Mesenchymal stem cell (in vitro differentiated cells and primary cell): ENCODE measurements around the gene C21orf91.

Experiments
- DNase-seq: peaks from one replicate; pipeline ENCODE4 v3.0.0-alpha.2; 2013
- H2AFZ ChIP-seq: one replicate; pipeline ENCODE4 v1.6.1; 2013; ENCODE audit warnings: low read depth, mild to moderate bottlenecking, control low read depth, inconsistent platforms, low read length, moderate library complexity
- H2AK5ac ChIP-seq: 2 replicates; pipeline ENCODE4 v1.6.1; 2013; ENCODE audit warnings: low read length, moderate library complexity, mild to moderate bottlenecking, inconsistent platforms; ENCODE audit not compliant: severe bottlenecking
- H2BK120ac ChIP-seq: one replicate; pipeline ENCODE4 v1.6.1; 2013; ENCODE audit warnings: low read depth, mild to moderate bottlenecking, inconsistent platforms, low read length, moderate library complexity
- H2BK12ac ChIP-seq, 2 experiments: one replicate each; pipeline ENCODE4 v1.6.1; 2013; ENCODE audit warnings: inconsistent platforms in 2 of 2, low read length in 2 of 2, mild to moderate bottlenecking in 2 of 2, moderate library complexity in 2 of 2, control low read depth in 1 of 2
- H2BK15ac ChIP-seq: one replicate; pipeline ENCODE4 v1.6.1; 2013; ENCODE audit warnings: mild to moderate bottlenecking, low read depth, inconsistent platforms; ENCODE audit not compliant: poor library complexity, severe bottlenecking
- H2BK5ac ChIP-seq: 2 replicates; pipeline ENCODE4 v1.6.1; 2013; ENCODE audit warnings: low read depth, mild to moderate bottlenecking, low read length, control low read depth, inconsistent platforms; ENCODE audit not compliant: poor library complexity, severe bottlenecking
- H3K14ac ChIP-seq, 2 experiments: one replicate each; pipeline ENCODE4 v1.6.1; 2013; ENCODE audit warnings: inconsistent platforms in 2 of 2, low read length in 2 of 2, control low read depth in 1 of 2, mild to moderate bottlenecking in 1 of 2, moderate library complexity in 1 of 2
- H3K18ac ChIP-seq, 2 experiments: one replicate each; pipeline ENCODE4 v1.6.1; 2013; ENCODE audit warnings: inconsistent platforms in 2 of 2, low read length in 2 of 2, control low read depth in 1 of 2, low read depth in 1 of 2, mild to moderate bottlenecking in 1 of 2
- H3K23ac ChIP-seq, 2 experiments: one replicate each; pipeline ENCODE4 v1.6.1; 2013; ENCODE audit warnings: inconsistent platforms in 2 of 2, low read length in 2 of 2, mild to moderate bottlenecking in 2 of 2, moderate library complexity in 2 of 2, control low read depth in 1 of 2
- H3K27ac ChIP-seq: 2 replicates; pipeline ENCODE4 v1.5.1; 2013; ENCODE audit warnings: mild to moderate bottlenecking, moderate library complexity, low read length, control low read depth, inconsistent platforms; ENCODE audit not compliant: poor library complexity, severe bottlenecking
- H3K27me3 ChIP-seq, 2 experiments: 2 replicates each; pipeline versions ENCODE4 v1.6.1 to v1.7.0; 2013; ENCODE audit warnings: low read length in 2 of 2, mild to moderate bottlenecking in 2 of 2, moderate library complexity in 2 of 2, control low read depth in 1 of 2, inconsistent platforms in 1 of 2; ENCODE audit not compliant: control insufficient read depth in 1 of 2, insufficient read depth in 1 of 2
- H3K36me3 ChIP-seq, 2 experiments: 2 replicates each; pipeline versions ENCODE4 v1.6.1 to v1.7.0; 2013; ENCODE audit warnings: low read length in 2 of 2, control low read depth in 1 of 2, inconsistent platforms in 1 of 2, low read depth in 1 of 2, mild to moderate bottlenecking in 1 of 2; ENCODE audit not compliant: insufficient read depth in 2 of 2, control insufficient read depth in 1 of 2
- H3K4ac ChIP-seq, 2 experiments: one replicate each; pipeline ENCODE4 v1.6.1; 2013; ENCODE audit warnings: inconsistent platforms in 2 of 2, low read length in 2 of 2, mild to moderate bottlenecking in 2 of 2, moderate library complexity in 2 of 2, control low read depth in 1 of 2, low read depth in 1 of 2
- H3K4me1 ChIP-seq: 2 replicates; pipeline ENCODE4 v1.6.1; 2013; ENCODE audit warnings: low read depth, low read length, control low read depth; ENCODE audit not compliant: control insufficient read depth, insufficient read depth
- H3K4me2 ChIP-seq: 2 replicates; pipeline ENCODE4 v1.6.1; 2013; ENCODE audit warnings: low read length, mild to moderate bottlenecking, inconsistent platforms; ENCODE audit not compliant: poor library complexity, severe bottlenecking
- H3K4me3 ChIP-seq, 2 experiments: 2 replicates each; pipeline versions ENCODE4 v1.5.1 to v1.7.0; 2013; ENCODE audit warnings: low read length in 2 of 2, mild to moderate bottlenecking in 2 of 2, control low read depth in 1 of 2, low read depth in 1 of 2; ENCODE audit not compliant: insufficient read depth in 1 of 2
- H3K79me1 ChIP-seq: replicated peaks from 2 replicates; pipeline ENCODE4 v1.6.1; 2013; ENCODE audit warnings: mild to moderate bottlenecking, control low read depth, low read length, inconsistent platforms; ENCODE audit not compliant: poor library complexity, severe bottlenecking
- H3K9ac ChIP-seq: 2 replicates; pipeline ENCODE4 v1.7.0; 2013; ENCODE audit warnings: mild to moderate bottlenecking, low read length, moderate library complexity
- H3K9me3 ChIP-seq: 2 replicates; pipeline ENCODE4 v1.7.0; 2013; ENCODE audit warnings: mild to moderate bottlenecking, low read length; ENCODE audit not compliant: control insufficient read depth
- H4K8ac ChIP-seq: one replicate; pipeline ENCODE4 v1.6.1; 2013; ENCODE audit warnings: inconsistent platforms, mild to moderate bottlenecking, low read length, moderate library complexity
- H4K91ac ChIP-seq: one replicate; pipeline ENCODE4 v1.6.1; 2013; ENCODE audit warnings: mild to moderate bottlenecking, low read length, inconsistent platforms
- WGBS: methylation state at CpG from one replicate; pipeline ENCODE4 v1.1.7; 2013; ENCODE audit warnings: mixed read lengths; 5-methylcytosine and 5-hydroxymethylcytosine counted together

C21orf91 gene

DNA sequence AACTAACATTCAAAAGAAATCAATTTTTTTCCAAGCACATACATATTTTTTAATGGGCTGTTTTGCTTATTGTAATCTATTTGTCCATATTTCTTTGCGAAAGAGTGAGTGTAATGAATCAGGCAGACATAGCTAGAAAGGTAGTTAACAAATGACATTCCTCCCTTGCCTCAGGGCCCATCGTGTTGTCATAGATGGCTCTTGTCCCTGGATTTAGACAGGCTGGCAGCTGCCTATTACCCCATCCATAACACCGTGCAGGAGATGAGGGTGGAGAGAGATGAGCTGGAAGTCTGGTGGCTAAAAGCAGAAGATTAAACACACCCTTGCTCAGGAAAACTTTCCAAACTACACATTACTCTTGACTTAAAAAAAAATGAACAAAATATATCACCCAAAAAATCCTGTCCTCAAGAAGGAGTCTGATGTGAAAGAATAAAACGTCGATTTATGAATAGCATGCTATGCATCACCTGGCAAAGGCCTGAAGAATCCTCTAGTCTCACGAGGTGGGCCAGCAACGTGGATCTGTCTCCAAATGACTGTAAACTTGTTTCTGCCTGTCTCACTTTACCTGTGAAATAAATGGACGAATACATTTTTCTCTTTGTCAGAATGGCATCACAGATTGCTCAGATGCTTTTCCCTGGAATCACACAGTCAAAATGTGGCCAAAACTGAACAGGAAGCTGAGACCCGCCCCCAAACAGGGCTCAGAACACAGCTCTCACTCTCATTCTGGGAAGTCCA, 55.7 kb downstream of the C21orf91 start:
- Histone ChIP-seq H2BK12ac (peak overlapping the region; percentile 89 to 96), H3K9ac (no peak overlapping the region), H4K91ac (no peak overlapping the region), H3K9me3 (no peaks in the 10 kb centered on the region), H3K14ac (peak overlapping the region in 1 of 2 experiments; percentile 70), H2BK5ac (no peak overlapping the region), H3K4me3 (no peak overlapping the region), H3K23ac (peak overlapping the region in 1 of 2 experiments; percentile 83), H3K27ac (no peak overlapping the region), H3K4me2 (no peak overlapping the region), H3K79me1 (no peaks in the 10 kb centered on the region), H3K27me3 (no peaks in the 10 kb centered on the region), H3K4ac (peak overlapping the region in 1 of 2 experiments; percentile 22), H2AK5ac (no peak overlapping the region), H3K4me1 (no peaks in the 10 kb centered on the region), H4K8ac (no peak overlapping the region), H2AFZ (no peak overlapping the region), H2BK15ac (no peak overlapping the region), H2BK120ac (no peak overlapping the region), H3K36me3 (no peaks in the 10 kb centered on the region), H3K18ac (no peak overlapping the region)
- 93% methylated on average over 8 of the region's 9 CpGs for WGBS
- no peak for DNase-seq

DNA sequence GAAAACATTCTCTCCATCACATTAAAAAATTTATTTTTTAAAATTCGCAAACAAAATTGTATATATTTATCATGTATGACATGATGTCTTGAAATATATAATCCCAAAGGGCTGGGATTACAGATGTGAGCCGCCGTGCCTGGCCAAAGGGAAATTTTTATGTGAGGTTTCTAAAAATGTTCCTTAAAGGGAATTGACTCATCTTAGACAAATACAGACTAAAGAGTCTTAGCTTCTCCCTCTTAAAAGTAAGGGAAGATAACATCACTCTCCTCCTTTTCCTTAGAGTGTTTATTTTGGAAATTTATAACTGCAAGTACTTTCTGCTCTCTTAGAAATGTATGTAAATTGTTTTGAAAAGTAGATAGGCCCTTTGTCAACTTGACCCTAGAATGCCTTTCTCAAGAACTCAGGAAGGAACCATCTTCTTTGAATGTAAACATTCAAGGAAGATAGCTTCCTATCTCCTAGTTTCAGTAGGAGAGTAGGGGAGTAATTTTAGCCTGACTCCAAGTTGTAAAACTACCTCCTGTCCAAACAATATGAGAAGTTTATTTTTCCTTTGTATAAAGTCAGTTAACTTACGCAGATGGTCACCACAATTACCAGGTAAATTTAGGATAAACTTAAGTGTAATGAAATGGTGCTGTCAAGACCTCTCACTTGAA, 59.5 kb downstream of the C21orf91 start:
- Histone ChIP-seq H3K18ac (no peak overlapping the region), H4K8ac (no peak overlapping the region), H3K4me1 (no peaks in the 10 kb centered on the region), H3K27me3 (no peaks in the 10 kb centered on the region), H2BK12ac (no peak overlapping the region), H3K4me2 (no peak overlapping the region), H3K4me3 (no peak overlapping the region), H2AK5ac (no peak overlapping the region), H2BK120ac (no peak overlapping the region), H3K23ac (no peak overlapping the region), H3K4ac (peak overlapping the region in 1 of 2 experiments; percentile 49), H2BK15ac (no peak overlapping the region), H3K9me3 (no peaks in the 10 kb centered on the region), H3K36me3 (no peaks in the 10 kb centered on the region), H2AFZ (no peak overlapping the region), H3K79me1 (no peaks in the 10 kb centered on the region), H2BK5ac (no peak overlapping the region), H3K14ac (no peak overlapping the region), H4K91ac (no peak overlapping the region), H3K27ac (no peak overlapping the region), H3K9ac (no peak overlapping the region)
- 0% methylated on average over 2 of the region's 4 CpGs for WGBS
- peak; percentile 63 for DNase-seq

DNA sequence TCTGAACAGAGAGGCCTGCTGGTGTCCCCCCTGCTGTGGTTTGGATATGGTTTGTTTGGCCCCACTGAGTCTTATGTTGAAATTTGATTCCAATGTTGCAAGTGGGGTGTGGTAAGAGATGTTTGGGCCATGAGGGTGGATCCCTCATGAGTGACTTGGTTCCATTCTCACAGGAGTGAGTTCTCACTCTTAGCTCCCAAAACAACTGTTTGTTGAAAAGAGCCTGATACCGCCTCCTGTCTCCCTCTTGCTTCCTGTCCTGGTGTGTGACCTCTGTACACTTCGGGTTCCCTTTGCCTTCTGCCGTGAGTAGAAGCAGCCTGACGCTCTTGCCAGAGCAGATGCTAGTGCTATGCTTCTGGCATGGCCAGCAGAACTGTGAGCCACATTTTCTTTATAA, 60.5 kb downstream of the C21orf91 start:
- H2BK15ac ChIP-seq, result no peak overlapping the region
- no peak overlapping the region for H3K9ac ChIP-seq
- no peak overlapping the region for H2AFZ ChIP-seq
- no peak overlapping the region for H3K14ac ChIP-seq
- H3K23ac ChIP-seq, result no peak overlapping the region
- H2AK5ac ChIP-seq, result no peak overlapping the region
- peak overlapping the region; percentile 17 to 44 for H2BK12ac ChIP-seq
- H4K91ac ChIP-seq, result no peak overlapping the region
- H3K27me3 ChIP-seq, result no peaks in the 10 kb centered on the region
- no peaks in the 10 kb centered on the region for H3K79me1 ChIP-seq
- no peaks in the 10 kb centered on the region for H3K36me3 ChIP-seq
- H2BK5ac ChIP-seq, result no peak overlapping the region
- DNase-seq, result peak; percentile 76
- no peak overlapping the region for H3K4me2 ChIP-seq
- no peak overlapping the region for H4K8ac ChIP-seq
- no peak overlapping the region for H3K27ac ChIP-seq
- peak overlapping the region in 1 of 2 experiments; percentile 68 for H3K4ac ChIP-seq
- no peaks in the 10 kb centered on the region for H3K9me3 ChIP-seq
- no peak overlapping the region for H2BK120ac ChIP-seq
- peak overlapping the region; percentile 25 to 40 for H3K18ac ChIP-seq
- H3K4me1 ChIP-seq, result no peaks in the 10 kb centered on the region
- H3K4me3 ChIP-seq, result no peak overlapping the region
- WGBS, result 13% methylated on average over 4 of the region's 4 CpGs

DNA sequence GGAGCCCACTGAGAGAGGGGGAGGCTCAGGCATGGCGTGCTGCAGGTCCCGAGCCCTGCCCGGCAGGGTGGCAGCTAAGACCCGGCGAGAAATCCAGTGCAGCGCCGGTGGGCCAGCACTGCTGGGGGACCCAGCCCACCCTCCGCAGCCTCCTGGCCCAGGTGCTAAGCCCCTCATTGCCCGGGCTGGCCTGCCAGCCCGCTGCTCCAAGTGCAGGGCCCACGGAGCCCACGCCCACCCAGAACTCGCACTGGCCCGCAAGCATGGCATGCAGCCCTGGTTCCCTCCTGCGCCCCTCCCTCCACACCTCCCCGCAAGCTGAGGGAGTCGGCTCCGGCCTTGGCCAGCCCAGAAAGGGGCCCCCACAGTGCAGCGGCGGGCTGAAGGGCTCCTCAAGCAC, 61.5 kb downstream of the C21orf91 start:
- H2BK120ac ChIP-seq, result peak overlapping the region; percentile 75
- DNase-seq, result no peak
- no peaks in the 10 kb centered on the region for H3K9me3 ChIP-seq
- no peaks in the 10 kb centered on the region for H3K27me3 ChIP-seq
- H3K18ac ChIP-seq, result peak overlapping the region; percentile 66 to 85
- H2BK12ac ChIP-seq, result peak overlapping the region; percentile 67 to 70
- no peak overlapping the region for H3K27ac ChIP-seq
- no peak overlapping the region for H2AK5ac ChIP-seq
- H3K4me2 ChIP-seq, result no peak overlapping the region
- H3K4me3 ChIP-seq, result no peak overlapping the region
- H4K91ac ChIP-seq, result peak overlapping the region; percentile 80
- H2BK5ac ChIP-seq, result no peak overlapping the region
- WGBS, result 93% methylated on average over 20 of the region's 20 CpGs
- no peak overlapping the region for H3K23ac ChIP-seq
- no peaks in the 10 kb centered on the region for H3K36me3 ChIP-seq
- H4K8ac ChIP-seq, result peak overlapping the region; percentile 7
- no peaks in the 10 kb centered on the region for H3K79me1 ChIP-seq
- H2AFZ ChIP-seq, result no peak overlapping the region
- H3K4ac ChIP-seq, result peak overlapping the region; percentile 66 to 94
- peak overlapping the region in 1 of 2 experiments; percentile 90 for H3K14ac ChIP-seq
- H2BK15ac ChIP-seq, result peak overlapping the region; percentile 86
- no peaks in the 10 kb centered on the region for H3K4me1 ChIP-seq
- H3K9ac ChIP-seq, result no peak overlapping the region
